Cortex of kidney (tissue), 1 donor: Measurements from ENCODE around the gene NPLOC4.

ENCODE experiments used
- DNase-seq: peaks from one replicate; lab custom pipeline; 2025; lab: John Stamatoyannopoulos, UW

The NPLOC4 gene

DNA sequence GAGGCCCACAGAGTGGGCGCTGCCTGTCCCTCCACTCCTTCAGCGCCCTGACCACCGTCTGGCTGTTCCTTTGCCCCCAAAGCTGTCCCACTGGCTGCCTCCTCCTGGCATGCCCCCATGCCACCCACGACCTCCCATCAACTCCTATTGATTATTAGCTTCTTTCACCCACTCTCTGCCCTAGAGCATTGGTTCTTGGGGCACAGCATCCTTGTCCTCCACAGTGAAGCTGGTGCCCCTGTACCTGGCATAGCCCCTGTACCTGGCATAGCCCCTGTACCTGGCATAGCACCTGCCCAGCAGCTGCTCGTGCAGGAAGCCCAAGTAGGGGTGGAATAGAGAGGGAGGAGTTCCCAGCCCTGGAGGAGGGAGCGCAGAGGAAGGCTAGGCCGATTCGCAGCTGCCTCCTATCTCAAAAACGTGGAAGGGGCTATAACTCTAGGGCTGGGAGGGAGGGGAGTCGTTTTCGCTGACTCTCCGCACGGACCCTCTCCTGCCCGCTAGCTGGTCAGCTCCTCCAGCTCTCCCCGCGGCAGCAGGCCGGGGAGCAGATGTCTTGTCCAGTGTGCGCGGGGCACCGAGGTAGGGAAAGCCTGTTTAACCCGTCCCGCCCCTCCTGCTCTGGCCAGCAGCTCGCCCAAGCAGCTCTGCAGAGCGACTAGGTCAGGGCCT lies 118.7 kb downstream of the NPLOC4 start:
- DNase-seq, result no peak

DNA sequence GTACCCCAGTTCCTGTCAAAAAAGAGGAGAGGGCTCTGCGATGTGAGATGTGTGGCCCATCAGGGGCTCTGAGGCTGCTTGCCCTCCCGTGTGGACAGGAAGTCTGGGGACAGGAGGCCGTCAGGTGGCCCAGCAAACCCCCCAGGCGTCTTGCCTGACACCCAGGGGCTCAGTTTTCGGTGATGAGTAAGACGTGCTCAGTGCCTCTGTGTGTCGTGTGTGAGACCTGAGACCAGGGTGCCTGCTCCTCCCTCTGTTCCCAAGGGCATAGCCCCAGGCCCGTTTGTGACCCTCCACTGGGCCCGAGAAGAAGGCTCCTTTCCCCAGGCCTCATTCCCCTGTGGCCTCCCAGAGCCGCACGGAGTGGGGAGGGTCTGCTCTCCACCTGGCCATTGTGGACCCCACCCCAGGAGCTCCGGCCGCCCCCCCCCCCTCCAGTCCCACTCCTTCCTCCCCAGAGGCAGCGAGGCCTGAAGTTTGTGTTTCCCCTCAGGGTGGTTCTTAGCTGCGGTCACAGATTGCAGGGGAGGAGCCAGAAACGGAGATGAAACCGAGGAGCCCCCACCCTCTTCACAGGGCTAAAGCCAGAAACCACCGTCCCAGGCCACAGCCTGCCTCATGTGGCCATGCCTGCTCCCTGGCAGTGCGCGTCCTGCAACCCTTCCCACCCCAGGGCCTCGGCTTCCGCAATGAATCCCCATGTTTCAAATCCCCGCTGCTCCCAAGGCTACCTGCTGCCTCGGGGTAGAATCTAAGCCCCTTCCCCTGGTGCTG lies 119.4 kb downstream of the NPLOC4 start:
- DNase-seq, result no peak

DNA sequence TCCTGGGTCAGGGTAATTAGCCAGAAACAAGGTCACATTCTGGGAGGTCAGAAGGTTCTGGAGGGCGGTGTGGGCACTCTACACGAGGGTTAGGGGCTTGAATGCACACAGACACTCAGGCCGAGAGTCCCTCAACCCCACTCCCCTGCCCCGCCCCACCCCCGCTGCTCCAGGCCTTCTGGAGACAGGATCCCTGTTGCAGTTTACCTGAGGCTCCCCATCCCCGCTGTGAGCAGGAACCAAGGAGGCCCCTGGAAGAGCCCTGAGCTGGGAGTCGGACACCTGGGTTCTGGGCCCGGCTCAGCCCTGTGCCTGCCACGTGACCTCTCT lies 119.9 kb downstream of the NPLOC4 start:
- no peak for DNase-seq

- no peak for DNase-seq
These were observed 120.5 kb downstream of the NPLOC4 start for GRCh38 chr17:81516439-81516838.

DNA sequence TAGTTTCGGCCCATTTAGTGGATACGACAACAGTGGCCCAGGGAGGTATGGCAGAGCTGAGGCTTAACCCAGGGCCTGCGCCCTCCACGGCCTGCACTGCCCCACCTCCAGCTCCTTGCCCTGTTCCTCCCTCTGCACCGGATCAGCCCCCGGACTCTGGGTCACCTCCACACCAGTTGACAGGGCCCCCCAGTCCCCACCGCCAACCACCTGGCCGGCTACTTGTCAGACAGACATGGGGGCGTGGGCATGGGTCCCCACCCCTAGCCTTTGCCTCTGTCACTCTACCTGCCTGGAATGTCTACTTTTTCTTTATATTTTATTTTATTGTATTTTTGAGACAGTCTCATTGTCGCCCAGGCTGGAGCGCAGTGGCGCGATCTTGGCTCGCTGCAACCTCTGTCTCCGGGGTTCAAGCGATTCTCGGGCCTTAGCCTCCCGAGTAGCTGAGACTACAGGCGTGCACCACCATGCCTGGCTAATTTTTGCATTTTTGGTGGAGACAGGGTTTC lies 121.3 kb downstream of the NPLOC4 start:
- no peak for DNase-seq

- DNase-seq, result no peak
These were observed 122.0 kb downstream of the NPLOC4 start for GRCh38 chr17:81514739-81515529.

DNA sequence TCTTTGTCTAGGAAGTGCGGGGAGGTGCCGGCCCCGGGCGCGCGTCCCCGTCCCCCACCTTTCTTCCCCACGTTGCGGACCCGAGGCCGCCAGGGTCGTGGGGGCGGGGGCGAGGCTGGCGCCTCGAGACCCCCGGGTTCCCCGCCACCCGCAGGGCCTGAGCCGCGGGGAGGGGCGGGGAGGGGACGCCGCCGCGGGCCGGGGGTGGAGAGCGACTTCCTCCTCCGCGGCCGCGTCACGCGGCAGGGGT lies 122.5 kb downstream of the NPLOC4 start:
- no peak for DNase-seq

DNA sequence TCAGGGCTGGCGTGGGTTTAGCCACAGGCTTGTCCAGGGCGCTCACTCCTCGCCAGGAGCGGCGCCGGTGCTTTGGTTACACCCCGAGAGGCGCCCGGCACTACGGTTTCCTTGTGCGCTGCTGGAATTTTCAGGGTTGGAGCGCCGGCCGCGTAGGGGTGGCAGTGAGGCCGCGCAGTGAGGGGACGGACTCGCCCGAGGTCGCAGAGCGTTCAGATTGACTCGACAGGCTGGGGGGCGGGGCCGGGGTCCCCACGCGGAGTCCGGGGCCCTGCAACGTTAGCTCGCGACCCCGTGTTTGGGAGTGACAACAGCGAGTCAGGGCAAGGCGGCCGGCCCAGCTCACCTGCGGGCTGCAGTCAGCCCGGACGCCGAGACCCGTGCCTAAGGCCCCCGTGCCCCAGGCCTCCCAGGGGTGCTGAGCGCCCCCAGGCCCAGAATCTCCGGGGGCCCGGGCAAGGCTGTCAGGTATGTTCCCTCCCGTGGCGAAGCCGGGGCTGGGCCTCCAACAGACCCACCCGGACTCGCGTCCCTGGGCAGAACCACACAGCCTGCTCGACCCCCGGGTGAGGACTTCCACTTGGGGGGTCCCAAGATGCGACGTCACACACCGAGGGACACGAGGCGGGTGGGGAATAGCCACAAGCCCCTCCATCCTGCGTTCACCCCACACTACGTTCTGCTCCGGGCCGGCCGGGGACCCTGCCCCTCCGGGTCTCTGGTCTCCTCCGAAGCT lies 123.0 kb downstream of the NPLOC4 start:
- DNase-seq, result no peak

GRCh38 chr17:81513372-81513752 lies 123.5 kb downstream of the NPLOC4 start:
- no peak for DNase-seq

GRCh38 chr17:81512562-81513371 lies 124.1 kb downstream of the NPLOC4 start, which contains the start of gene ACTG1:
ACTG1 (minus strand) TSS chr17:81512799; CDS start chr17:81512354, 445 bp downstream.
- no peak for DNase-seq

- no peak for DNase-seq
These were observed 124.9 kb downstream of the NPLOC4 start for GRCh38 chr17:81511804-81512561.

- DNase-seq, result no peak
These were observed 125.4 kb downstream of the NPLOC4 start for GRCh38 chr17:81511554-81511803.

DNA sequence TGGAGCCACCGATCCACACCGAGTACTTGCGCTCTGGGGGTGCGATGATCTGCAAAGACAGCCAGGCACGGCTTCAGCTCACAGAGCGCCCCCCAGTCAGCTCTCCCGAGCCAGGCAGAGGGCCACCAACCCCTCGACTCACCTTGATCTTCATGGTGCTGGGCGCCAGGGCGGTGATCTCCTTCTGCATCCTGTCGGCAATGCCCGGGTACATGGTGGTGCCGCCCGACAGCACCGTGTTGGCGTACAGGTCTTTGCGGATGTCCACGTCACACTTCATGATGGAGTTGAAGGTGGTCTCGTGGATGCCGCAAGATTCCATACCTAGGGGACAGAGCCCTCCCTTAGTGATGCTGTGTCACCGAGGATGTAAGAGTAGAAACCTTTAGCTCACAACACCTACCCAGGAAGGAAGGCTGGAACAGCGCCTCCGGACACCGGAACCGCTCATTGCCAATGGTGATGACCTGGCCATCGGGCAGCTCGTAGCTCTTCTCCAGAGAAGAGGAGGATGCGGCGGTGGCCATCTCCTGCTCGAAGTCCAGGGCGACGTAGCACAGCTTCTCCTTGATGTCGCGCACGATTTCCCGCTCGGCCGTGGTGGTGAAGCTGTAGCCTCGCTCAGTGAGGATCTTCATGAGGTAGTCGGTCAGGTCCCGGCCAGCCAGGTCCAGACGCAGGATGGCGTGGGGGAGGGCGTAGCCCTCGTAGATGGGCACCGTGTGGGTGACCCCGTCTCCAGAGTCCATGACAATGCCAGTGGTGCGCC lies 125.9 kb downstream of the NPLOC4 start:
- no peak for DNase-seq

DNA sequence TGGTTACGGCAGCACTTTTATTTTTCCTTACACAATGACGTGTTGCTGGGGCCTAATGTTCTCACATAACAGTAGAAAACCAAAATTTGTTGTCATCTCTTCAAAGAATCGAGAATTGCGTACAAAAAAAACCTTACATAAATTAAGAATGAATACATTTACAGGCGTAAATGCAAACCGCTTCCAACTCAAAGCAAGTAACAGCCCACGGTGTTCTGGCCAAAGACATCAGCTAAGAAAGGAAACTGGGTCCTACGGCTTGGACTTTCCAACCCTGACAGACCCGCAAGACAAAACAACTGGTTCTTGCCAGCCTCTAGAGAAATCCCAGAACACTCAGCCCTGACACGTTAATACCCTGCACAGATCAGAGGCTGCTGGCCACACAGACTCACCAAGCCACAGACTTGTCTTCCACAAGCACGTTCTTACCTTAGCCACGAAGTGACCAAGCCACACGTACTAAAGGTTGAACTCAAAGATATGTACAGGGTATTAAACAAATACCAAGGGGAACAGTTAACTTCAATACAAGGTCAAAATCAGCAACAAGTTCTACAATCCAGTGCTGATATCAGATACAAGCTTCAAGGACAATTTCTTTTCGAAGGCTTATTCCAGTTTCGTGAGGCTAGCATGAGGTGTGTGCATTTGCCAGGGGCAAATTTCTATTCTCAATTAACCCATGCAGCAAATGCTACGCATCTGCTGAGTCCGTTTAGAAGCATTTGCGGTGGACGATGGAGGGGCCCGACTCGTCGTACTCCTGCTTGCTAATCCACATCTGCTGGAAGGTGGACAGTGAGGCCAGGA lies 126.7 kb downstream of the NPLOC4 start:
- DNase-seq, result no peak

GRCh38 chr17:81509207-81509971 lies 127.5 kb downstream of the NPLOC4 start:
- DNase-seq, result no peak

GRCh38 chr17:81508639-81509206 lies 128.2 kb downstream of the NPLOC4 start:
- no peak for DNase-seq
